BLaER1 treated with 17β-estradiol and CSF1 and Interleukin-3, amounts not matched to agents 10 nM and 100 nM (cell line): ENCODE results near the gene KCNK1.

Source experiments
- H3K27ac ChIP-seq, 11 experiments: shearing (Covaris generic); formaldehyde crosslinking; 2 replicates each; pipeline ENCODE4 v1.8.1; 2022
- H3K27me3 ChIP-seq, 11 experiments: shearing (Covaris generic); formaldehyde crosslinking; 2 replicates each; pipeline ENCODE4 v1.8.1; 2022
- H3K36me3 ChIP-seq, 11 experiments: shearing (Covaris generic); formaldehyde crosslinking; 2 replicates each; pipeline ENCODE4 v1.8.1; 2022
- H3K4me1 ChIP-seq, 10 experiments: shearing (Covaris generic); formaldehyde crosslinking; 2 replicates each; pipeline ENCODE4 v1.8.1; 2022
- H3K4me2 ChIP-seq, 11 experiments: shearing (Covaris generic); formaldehyde crosslinking; 2 replicates each; pipeline ENCODE4 v1.8.1; 2022
- H3K4me3 ChIP-seq, 10 experiments: shearing (Covaris generic); formaldehyde crosslinking; 2 replicates each; pipeline ENCODE4 v1.8.1; 2022
- H3K9ac ChIP-seq, 11 experiments: shearing (Covaris generic); formaldehyde crosslinking; 2 replicates each; pipeline ENCODE4 v1.8.1; 2022
- H3K9me3 ChIP-seq, 11 experiments: shearing (Covaris generic); formaldehyde crosslinking; replicated peaks in 1 of 11; 2 replicates each; pipeline ENCODE4 v1.8.1; 2022
- H4K20me1 ChIP-seq, 11 experiments: shearing (Covaris generic); formaldehyde crosslinking; 2 replicates each; pipeline ENCODE4 v1.8.1; 2022
- Cebpa-rat ChIP-seq, 11 experiments: shearing (Covaris generic); IDR thresholded peaks; 2 replicates each; pipeline ENCODE4 v1.8.1; 2022

Gene KCNK1

DNA sequence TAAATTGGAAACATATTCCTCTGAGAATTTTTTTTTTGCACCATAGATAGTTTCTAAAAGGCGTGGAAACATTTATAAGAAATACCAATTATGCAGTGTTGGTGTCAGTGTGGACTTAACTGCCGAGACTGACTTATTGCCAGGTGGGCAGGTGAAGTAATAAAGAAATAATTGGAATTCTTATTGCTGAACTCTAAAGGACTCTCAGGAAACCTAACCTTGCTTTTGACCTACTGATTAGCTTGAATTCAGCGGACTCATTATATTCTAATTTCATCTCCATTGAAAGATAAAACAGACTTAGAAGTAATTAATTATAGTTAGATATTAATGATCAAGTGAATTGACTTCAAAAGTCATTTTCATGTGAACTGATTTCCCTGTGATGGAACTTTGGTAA lies 26.3 kb downstream of the KCNK1 start:
- no peak overlapping the region for H3K9ac ChIP-seq
- no peak overlapping the region for H3K4me3 ChIP-seq
- H4K20me1 ChIP-seq: no peaks in the 10 kb centered on the region
- H3K27ac ChIP-seq: no peak overlapping the region
- no peaks in the 10 kb centered on the region for H3K27me3 ChIP-seq
- H3K4me1 ChIP-seq: peaks cover 0 to 5% (median 1%) of the 10 kb centered on the region in 10 experiments; a peak in 5 of 20 replicates
- no peaks in the 10 kb centered on the region for H3K36me3 ChIP-seq
- H3K9me3 ChIP-seq: no peaks in the 10 kb centered on the region
- no peak overlapping the region for H3K4me2 ChIP-seq
- TF ChIP-seq Cebpa-rat (IDR thresholded peaks at IDR 0.05): no peak

DNA sequence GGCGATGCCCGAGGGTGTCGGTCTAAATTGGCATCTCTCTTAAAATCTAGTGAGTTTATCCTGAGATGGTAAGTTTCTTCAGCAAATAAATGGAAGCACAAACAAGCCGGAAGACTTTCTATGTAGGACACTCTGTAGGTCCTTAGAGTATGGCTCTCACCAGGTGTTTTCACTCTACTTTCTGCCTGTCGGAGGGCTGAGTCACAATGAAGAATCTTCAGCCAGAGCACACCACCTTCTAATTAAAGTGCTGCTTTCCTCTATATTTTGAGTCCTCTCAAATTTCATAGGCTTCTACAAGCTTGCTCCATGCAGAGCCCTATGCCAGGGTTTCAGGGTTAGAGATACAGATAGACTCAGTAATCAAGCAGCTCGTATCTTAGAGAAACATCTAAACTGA lies 27.1 kb downstream of the KCNK1 start:
- no peak overlapping the region for H3K4me2 ChIP-seq
- H3K9me3 ChIP-seq: no peaks in the 10 kb centered on the region
- no peak overlapping the region for H3K9ac ChIP-seq
- TF ChIP-seq Cebpa-rat (IDR thresholded peaks at IDR 0.05): no peak
- H3K4me3 ChIP-seq: no peak overlapping the region
- no peaks in the 10 kb centered on the region for H3K27me3 ChIP-seq
- no peak overlapping the region for H3K27ac ChIP-seq
- H3K36me3 ChIP-seq: no peaks in the 10 kb centered on the region
- H4K20me1 ChIP-seq: no peaks in the 10 kb centered on the region
- H3K4me1 ChIP-seq: peaks cover 0 to 5% (median 1%) of the 10 kb centered on the region in 10 experiments; a peak in 5 of 20 replicates

DNA sequence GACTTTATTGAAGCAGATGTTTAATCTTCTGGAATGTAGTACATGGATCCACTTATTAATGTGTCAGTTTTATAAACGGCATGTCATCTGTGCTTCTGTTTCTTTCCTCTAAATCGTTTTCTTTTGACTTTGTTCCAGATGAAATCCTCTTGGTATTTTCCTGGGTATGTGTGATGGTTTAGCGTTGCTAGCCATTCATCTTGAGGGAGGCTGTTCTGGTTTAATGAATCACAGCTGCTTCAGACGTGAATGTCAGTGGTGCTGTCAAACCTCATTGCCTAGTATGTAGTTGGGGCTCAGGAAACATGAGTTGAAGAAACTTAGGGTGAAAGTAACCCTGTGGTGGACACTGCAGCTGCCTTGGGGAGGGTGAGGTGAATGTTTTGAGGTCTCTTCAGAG lies 33.2 kb downstream of the KCNK1 start:
- Histone ChIP-seq H3K9me3 (no peaks in the 10 kb centered on the region), H3K27ac (no peak overlapping the region), H3K36me3 (no peaks in the 10 kb centered on the region), H3K4me1 (peaks cover 0 to 5% (median 0%) of the 10 kb centered on the region in 10 experiments; a peak in 1 of 20 replicates), H3K9ac (no peak overlapping the region), H4K20me1 (no peaks in the 10 kb centered on the region), H3K4me3 (no peak overlapping the region), H3K4me2 (no peak overlapping the region), H3K27me3 (no peaks in the 10 kb centered on the region)
- no peak for TF ChIP-seq Cebpa-rat (IDR thresholded peaks at IDR 0.05)

DNA sequence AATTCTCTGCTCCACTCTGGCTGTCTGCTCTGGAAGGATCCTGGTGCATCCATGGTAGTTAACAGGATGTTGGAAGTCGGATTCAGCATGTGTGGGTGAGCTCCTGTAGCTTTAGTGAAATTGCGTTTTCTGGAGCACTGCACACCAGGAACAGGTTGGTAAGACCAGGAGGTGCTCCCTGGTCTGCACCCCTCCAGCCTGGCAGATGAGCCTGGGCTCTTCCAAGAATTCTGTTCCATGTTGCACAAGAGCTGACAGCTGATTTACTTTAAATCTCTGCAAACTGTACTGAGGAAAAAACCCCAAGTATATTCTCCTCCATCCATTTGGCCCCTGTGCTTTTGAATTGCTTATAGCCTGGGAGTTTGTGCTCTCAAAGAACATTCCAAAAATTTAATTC lies 33.7 kb downstream of the KCNK1 start:
- Histone ChIP-seq H3K36me3 (no peaks in the 10 kb centered on the region), H3K27ac (no peak overlapping the region), H3K4me2 (no peak overlapping the region), H3K27me3 (no peaks in the 10 kb centered on the region), H3K4me3 (no peak overlapping the region), H3K9ac (no peak overlapping the region), H4K20me1 (no peaks in the 10 kb centered on the region), H3K4me1 (peaks cover 0 to 5% (median 0%) of the 10 kb centered on the region in 10 experiments; a peak in 1 of 20 replicates), H3K9me3 (no peaks in the 10 kb centered on the region)
- TF ChIP-seq Cebpa-rat (IDR thresholded peaks at IDR 0.05): no peak

- H3K9ac ChIP-seq: no peak overlapping the region
- no peak overlapping the region for H3K4me3 ChIP-seq
- TF ChIP-seq Cebpa-rat (IDR thresholded peaks at IDR 0.05): no peak
- no peaks in the 10 kb centered on the region for H4K20me1 ChIP-seq
- no peaks in the 10 kb centered on the region for H3K36me3 ChIP-seq
- no peak overlapping the region for H3K27ac ChIP-seq
- no peaks in the 10 kb centered on the region for H3K27me3 ChIP-seq
- H3K9me3 ChIP-seq: no peaks in the 10 kb centered on the region
- H3K4me1 ChIP-seq: peaks cover 0 to 5% (median 0%) of the 10 kb centered on the region in 10 experiments; a peak in 1 of 20 replicates
- H3K4me2 ChIP-seq: no peak overlapping the region
Observed at GRCh38 chr1:233651061-233651460, 37.2 kb downstream of the KCNK1 start.

- no peak overlapping the region for H3K9ac ChIP-seq
- H3K9me3 ChIP-seq: no peaks in the 10 kb centered on the region
- no peak overlapping the region for H3K4me2 ChIP-seq
- H3K27ac ChIP-seq: no peak overlapping the region
- no peaks in the 10 kb centered on the region for H3K36me3 ChIP-seq
- no peaks in the 10 kb centered on the region for H3K27me3 ChIP-seq
- H3K4me3 ChIP-seq: no peak overlapping the region
- H4K20me1 ChIP-seq: no peaks in the 10 kb centered on the region
- no peak for TF ChIP-seq Cebpa-rat (IDR thresholded peaks at IDR 0.05)
- H3K4me1 ChIP-seq: peaks cover 0 to 5% (median 0%) of the 10 kb centered on the region in 10 experiments; a peak in 1 of 20 replicates
Observed at GRCh38 chr1:233651563-233652233, 37.8 kb downstream of the KCNK1 start.

DNA sequence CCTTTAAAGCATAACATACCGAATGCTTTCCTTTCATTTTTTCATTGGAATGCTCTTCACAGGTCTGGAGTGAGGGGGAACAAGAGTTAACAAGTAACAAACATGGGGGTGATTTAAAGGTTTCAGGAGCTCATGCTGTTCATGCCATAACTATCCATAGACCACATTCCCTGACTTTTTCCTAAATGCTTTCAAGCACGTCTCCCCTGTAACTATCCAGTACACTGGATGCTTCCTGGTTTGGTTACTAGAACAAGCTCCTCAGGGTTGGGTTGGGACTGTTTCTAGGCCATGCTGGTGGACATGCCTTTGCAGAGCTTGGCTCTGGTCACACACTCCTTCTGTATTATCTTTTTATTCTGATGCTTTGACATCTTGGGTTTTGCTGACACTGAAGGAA lies 38.6 kb downstream of the KCNK1 start:
- Histone ChIP-seq H4K20me1 (no peaks in the 10 kb centered on the region), H3K27me3 (no peaks in the 10 kb centered on the region), H3K4me3 (no peak overlapping the region), H3K27ac (no peak overlapping the region), H3K9ac (no peak overlapping the region), H3K36me3 (no peaks in the 10 kb centered on the region), H3K4me2 (no peak overlapping the region), H3K4me1 (peaks cover 0 to 5% (median 0%) of the 10 kb centered on the region in 10 experiments; a peak in 1 of 20 replicates), H3K9me3 (no peaks in the 10 kb centered on the region)
- TF ChIP-seq Cebpa-rat (IDR thresholded peaks at IDR 0.05): no peak

GRCh38 chr1:233654658-233655280 lies 40.9 kb downstream of the KCNK1 start:
- no peak overlapping the region for H3K27ac ChIP-seq
- H3K4me2 ChIP-seq: no peak overlapping the region
- no peaks in the 10 kb centered on the region for H3K27me3 ChIP-seq
- H3K9ac ChIP-seq: no peak overlapping the region
- H3K9me3 ChIP-seq: no peaks in the 10 kb centered on the region
- no peak overlapping the region for H3K4me3 ChIP-seq
- H4K20me1 ChIP-seq: no peaks in the 10 kb centered on the region
- H3K36me3 ChIP-seq: no peaks in the 10 kb centered on the region
- no peaks in the 10 kb centered on the region for H3K4me1 ChIP-seq
- no peak for TF ChIP-seq Cebpa-rat (IDR thresholded peaks at IDR 0.05)

DNA sequence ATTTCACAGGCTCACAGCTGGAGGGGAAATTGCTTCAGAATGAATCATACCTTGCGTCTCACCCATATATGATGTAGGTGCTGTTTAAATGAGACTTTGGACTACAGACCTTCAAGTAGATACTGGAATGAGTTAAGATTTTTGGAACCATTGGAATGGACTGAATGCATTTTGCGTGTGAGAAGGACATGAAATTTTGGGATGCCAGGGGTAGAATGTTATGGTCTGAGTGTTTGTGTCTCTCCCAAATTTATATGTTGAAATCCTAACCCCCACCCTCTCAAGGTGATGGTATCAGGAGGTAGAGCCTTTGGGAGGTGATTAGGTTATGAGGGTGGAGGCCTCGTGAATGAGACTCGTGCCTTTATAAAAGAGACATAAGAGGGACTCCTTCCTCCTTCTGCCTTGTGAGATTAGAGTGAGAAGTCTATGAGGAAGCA lies 41.4 kb downstream of the KCNK1 start:
- no peaks in the 10 kb centered on the region for H3K27me3 ChIP-seq
- H3K9me3 ChIP-seq: no peaks in the 10 kb centered on the region
- H3K9ac ChIP-seq: no peak overlapping the region
- H3K4me2 ChIP-seq: no peak overlapping the region
- H3K27ac ChIP-seq: no peak overlapping the region
- TF ChIP-seq Cebpa-rat (IDR thresholded peaks at IDR 0.05): no peak
- H3K4me1 ChIP-seq: no peaks in the 10 kb centered on the region
- no peaks in the 10 kb centered on the region for H4K20me1 ChIP-seq
- no peaks in the 10 kb centered on the region for H3K36me3 ChIP-seq
- H3K4me3 ChIP-seq: no peak overlapping the region
